ENCODE measurements around the gene C1QTNF2.

C1QTNF2 gene

DNA sequence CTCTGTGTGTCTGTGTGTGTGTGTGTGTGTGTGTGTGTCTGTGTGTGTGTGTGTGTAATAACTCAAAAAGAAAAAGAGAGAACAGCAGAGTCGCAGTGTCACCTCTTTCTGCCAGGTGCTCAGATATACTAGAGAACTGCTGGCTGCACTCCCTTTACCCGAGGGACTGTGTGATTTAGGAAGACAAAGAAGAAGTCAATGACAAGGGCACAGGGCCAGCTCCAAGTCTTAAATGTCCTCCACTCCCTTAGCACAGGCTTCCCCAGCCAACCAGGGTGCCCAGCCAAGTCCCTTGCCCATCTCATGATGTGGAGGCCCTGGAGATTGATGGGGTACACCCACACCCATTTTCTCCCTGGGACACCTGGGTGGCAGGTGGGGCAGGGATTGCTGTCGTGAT lies 66.7 kb downstream of the C1QTNF2 start:
- DNase-seq (ENCODE audit: low spot score) = no peak

GRCh38 chr5:160298189-160298588 lies 72.2 kb downstream of the C1QTNF2 start:
- DNase-seq (ENCODE audit: low spot score) = no peak

DNA sequence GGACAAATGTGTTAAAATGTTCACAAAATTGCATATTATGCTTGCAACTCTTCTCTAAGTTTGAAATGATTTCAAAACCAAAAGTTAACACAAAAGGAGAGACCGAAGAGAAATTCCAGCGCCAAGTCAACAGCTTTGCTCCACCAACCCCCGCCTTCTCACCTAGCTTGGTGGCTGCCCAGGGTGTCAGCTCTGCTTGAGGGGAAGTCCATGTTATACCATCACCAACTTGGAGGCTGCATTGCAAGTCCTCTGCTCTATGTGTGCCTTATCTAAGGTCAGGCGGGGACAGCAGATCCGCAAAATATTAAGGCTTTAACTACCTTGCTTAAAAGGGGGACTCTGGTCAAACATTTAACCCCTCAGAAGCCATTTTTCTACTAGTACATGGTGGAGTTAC lies 72.7 kb downstream of the C1QTNF2 start:
- no peak for DNase-seq (ENCODE audit: low spot score)
